Right kidney (tissue), 1 donor: ENCODE measurements around the gene TACC2.
"Not testable (repeated sequence)": the region's sequence is repeated elsewhere in the genome, so short reads cannot be mapped to it uniquely, and the experiment has no call there.

ENCODE experiments used
- DNase-seq: peaks from one replicate; pipeline ENCODE4 v3.0.0-alpha.2; 2016

TACC2 gene

GRCh38 chr10:122093076-122093475 is 104.1 kb downstream of the TACC2 start:
- DNase-seq: no peak

DNA sequence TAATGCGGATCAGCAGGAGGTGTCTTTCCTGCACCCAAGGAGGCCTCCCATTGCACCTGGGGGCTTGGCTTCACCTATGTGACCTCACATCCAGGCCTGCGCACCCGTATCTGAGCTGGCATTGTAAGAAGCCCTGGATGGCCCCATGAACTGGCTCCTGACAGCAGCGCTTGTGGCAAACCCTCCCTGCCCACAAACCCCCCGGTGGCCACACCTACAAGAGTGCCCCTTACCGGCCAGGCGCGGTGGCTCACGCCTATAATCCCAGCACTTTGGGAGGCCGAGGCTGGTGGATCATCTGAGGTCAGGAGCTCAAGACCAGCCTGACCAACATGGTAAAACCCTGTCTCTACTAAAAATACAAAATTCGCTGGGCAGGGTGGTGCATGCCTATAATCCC is 107.2 kb downstream of the TACC2 start:
- not testable (repeated sequence) for DNase-seq

DNA sequence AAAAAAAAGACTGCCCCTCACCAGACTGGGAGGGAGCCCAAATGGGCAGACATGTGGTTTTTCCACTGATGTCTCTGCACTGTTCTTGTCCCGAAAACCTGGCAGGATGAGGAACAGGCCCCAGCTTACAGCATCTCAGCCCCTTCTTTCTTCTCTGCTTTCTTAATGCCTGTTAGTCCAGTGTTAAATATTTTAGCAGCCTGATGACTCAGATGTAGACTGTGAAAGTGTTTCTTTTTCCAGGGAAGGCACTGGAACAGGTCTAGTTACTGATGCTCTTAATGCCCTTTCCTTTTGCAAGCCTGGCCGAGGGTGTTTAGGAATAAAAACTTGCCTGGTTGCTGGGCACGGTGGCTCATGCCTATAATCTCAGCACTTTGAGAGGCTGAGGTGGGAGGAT is 107.7 kb downstream of the TACC2 start:
- no peak for DNase-seq

DNA sequence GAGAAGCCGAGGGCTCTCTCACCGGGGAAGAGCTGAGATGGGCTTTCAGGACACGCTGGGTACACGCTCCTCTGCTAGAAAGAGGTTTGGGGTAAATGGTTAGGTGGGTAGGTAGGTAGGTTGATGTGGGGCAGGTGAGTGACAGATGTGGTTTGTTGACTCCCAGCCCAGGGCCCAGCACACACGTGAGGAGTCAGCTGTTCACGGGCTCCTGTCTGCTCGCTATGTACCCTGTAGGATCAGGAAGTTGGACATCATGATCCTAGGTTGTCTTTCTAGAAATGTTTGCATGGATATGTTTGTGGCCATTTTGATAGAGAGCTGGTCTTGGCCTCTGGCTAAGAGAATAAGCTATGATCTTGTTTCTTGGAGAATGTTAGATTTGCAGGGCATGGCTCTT is 109.0 kb downstream of the TACC2 start:
- no peak for DNase-seq

DNA sequence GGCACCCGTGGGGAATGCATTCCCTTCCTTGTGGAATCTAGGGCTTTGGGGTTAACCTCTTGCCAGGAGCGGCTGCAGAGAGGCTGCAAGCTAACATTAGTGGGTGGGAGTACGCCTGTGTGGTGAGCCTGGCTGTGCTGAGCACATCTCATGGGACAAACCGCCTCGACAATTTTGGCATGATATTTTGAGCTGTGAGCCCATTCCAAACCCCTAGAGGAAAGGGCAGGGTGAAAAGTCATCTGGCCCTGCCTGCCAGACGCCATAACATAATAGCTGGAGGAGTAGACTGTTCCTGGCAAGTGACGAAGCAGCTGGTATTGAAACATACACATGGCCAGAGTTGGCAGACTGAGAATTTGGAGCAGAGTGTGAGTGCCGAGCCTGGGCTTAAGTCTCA is 110.0 kb downstream of the TACC2 start:
- no peak for DNase-seq

GRCh38 chr10:122099562-122099961 is 110.6 kb downstream of the TACC2 start:
- DNase-seq: no peak

DNA sequence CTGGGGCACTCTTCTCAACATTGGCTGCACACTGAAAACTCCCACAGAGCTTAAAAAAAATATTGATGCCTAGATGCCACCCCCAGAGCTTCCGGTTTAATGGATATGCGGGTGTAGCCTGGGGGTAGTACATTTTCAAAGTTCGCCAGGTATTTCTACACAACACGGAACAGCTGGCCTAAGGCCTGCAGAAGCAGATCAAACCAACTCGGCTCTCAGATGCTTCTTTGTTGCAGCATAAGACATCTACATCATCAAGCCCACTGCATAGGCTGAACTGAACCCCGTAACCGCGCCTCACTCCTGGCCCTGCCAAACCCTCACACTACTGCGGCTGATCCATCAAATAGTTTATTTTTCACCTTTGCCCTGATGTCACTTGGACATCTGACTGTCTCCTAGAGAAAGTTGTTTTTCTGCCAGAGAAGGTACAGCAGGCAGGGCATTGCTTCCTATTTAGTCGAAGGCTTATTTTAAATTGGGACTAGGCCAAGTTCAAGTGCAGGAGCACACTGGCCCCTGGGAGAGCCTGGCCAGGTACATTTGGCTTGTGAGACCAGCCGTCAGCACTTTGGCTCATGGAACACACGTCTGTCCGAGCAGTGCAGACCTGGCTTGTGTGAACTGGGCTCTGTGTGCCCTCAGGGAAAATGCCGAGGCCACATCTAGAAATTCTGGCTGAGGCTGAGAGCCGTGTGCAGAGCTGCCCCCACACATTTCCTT is 113.3 kb downstream of the TACC2 start:
- no peak for DNase-seq

DNA sequence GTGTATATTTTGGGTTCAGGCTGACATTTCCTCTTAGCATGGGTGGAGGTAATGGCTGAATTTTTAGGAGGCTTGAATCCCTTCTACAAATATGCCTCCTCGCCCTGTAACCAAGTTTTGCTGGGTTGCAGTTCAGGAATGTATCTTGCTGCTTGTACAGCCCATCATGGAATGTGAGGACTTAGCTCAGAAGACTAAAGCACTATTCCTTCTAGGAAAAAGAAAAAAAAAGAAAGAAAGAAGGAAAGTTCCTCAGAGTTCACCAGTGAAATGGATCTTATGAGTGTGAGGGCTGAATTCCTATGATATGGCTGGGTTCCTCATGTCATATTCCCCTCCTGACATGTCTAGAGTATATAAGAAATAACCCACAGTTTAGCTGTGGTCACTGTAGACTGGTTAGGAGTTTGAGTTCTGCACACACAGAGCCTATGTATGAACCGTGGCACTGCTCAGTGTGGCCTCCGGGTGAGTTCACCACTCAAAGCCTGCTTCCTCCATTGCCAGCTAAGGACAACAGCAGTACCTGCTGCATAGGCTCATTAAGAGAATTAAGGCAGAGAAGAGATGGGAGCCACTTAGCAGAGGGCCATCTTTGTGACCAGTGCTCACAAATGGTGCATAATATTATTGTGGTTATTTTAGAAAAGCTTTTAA is 114.0 kb downstream of the TACC2 start:
- no peak for DNase-seq

GRCh38 chr10:122103592-122103991 is 114.6 kb downstream of the TACC2 start:
- DNase-seq: no peak

GRCh38 chr10:122108786-122109185 is 119.8 kb downstream of the TACC2 start:
- DNase-seq: not testable (repeated sequence)

GRCh38 chr10:122112021-122112616 is 123.2 kb downstream of the TACC2 start:
- no peak for DNase-seq

- DNase-seq: peak; percentile 94
Observed at GRCh38 chr10:122112625-122113160, 123.7 kb downstream of the TACC2 start.

DNA sequence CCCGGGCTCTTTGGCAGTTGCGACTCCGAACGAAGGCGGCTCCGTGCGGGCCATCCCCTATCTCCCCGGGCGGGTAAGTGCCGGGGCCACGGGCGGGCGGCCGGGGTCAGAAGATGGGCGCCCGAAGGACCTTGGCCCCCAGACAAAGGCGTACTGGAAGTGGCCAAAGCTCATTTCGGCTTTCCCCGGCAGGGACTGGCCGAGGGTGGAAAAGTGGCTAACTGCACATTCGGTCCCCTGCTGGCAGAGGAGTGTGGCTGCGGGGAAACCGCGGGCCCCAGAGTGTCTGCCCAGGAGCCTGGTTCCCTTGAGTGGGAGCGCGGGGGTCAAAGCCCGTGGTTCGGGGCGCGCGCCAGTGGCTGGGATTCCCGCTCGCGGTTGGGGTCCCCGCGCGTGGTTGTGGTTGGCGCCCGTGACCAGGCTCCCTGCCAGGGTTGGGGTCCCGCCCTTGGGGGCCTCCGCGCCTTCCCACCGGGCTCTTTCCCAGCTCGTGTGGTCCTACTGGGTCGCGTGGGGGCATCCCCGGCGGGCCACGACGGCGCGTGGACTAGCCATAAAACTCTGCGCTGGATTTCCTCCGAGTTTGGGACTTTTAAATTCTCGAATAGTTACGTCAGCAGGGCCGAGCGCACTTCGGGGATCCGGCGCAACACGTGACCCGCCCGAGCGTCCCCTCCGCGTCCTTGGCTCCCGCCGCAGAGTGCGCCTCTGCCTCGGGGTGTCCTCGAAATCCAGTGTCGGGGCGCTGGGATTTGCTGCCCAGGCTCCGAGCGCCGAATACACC is 124.4 kb downstream of the TACC2 start:
- DNase-seq: peak; percentile 89

DNA sequence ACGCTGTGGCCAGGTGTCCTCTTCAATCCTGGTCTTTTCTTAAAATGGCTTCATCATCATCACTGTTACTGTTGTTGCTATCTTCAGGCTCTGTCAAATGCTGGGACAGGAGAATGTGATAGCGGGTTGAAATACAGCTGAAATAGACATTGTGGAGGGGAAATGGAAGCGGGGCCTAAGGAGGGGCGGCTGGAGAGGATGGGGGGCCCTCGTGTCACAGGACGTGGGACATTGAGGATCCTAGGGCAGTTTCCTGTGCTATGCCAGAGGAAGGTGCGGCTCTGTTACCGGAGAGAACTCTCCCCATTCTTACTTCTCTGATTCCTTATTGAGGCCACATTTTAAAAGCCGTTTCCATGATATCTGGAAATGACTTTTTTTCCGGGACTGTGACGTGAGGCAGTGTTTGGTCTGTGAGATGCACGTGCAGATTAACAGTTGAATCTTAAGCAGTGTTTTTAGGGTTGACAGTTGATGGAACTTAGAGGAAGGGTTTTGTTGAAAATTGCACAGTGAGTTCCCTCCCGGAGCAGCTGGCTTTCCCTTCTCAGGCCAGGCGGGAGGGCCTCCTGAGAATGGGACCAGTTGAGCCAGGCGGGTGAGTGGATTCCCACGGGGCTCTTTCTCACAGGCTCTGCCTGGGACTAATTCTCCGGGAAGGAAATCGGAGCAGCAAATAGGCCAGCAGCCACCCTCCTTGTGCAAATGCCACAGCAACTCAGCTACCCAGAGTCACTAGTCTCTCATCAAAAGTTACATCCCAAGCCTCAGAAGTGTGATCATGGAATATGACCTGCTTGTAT is 125.2 kb downstream of the TACC2 start:
- DNase-seq: no peak

- no peak for DNase-seq
Observed at GRCh38 chr10:122115874-122116273, 126.9 kb downstream of the TACC2 start.

- no peak for DNase-seq
Observed at GRCh38 chr10:122116331-122116730, 127.4 kb downstream of the TACC2 start.

- no peak for DNase-seq
Observed at GRCh38 chr10:122117475-122117874, 128.5 kb downstream of the TACC2 start.

GRCh38 chr10:122120008-122120744 is 131.2 kb downstream of the TACC2 start:
- no peak for DNase-seq

DNA sequence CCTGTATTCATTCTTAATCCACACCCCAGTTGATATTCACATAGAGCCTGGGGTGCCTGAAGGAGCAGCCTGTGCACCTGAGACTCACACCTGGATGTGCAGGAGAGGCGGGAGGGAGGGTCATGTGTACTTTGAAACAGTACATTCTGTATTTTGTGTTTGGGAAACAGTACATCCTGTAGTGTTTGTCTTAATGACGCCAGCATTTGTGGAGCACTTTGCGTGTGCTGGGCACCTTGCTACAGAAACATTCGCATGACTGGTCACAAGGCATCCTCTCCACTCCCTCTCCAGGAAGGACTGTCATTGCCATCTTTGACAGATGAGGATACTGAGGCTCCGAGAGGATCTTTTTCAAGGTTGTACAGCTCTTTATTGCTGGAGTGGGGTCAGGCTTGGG is 132.1 kb downstream of the TACC2 start:
- no peak for DNase-seq

DNA sequence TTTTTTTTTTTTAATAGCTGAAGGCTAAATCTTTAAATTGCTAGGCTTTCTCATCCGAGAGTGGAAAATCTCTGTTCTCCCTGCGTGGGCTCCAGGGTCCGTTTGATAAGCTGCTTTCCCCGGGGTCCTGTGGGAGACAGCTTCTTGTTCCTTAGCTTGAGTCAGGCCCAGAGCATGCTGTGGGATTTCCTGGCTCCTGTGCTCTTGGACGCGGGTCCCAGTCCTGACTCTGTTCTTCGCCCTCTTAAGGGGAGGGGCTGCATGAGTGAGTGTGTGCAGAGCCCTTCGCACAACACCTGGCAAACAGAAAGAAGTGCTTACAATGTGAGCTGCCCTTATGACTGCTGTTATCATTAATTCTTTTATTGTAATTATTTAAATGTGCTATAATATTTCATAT is 133.5 kb downstream of the TACC2 start:
- DNase-seq: no peak

DNA sequence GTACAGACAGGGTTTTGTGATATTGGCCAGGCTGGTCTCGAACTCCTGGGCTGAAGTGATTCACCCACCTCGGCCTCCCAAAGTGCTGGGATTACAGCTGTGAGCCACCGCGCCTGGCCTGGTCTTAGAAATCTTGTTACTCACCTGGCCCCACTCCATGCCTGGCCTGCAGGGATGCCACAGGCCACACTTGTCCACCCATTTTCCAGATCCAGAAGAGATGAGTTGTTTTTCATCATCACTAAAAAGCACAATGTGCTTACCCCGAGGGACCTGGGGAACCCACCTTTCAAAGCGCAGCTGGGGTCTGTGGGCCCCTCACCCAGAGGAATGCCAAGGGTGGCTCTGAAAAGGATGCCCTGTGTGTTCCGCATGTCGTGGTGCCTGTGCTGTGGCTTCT is 134.2 kb downstream of the TACC2 start:
- DNase-seq: no peak
